WI38 (cell line): ENCODE results near the gene MVB12B.

ENCODE experiments used
- H3K4me3 ChIP-seq: 2 replicates; pipeline ENCODE4 v1.5.1; 2011; ENCODE audit warnings: low read depth, mild to moderate bottlenecking, control low read depth, low read length
- TF ChIP-seq, protein P1 (sequence below): IDR thresholded peaks from 2 replicates; pipeline ENCODE4 v1.5.1; 2012; ENCODE audit warnings: low read depth, mild to moderate bottlenecking, control low read depth, low read length

The MVB12B gene

DNA sequence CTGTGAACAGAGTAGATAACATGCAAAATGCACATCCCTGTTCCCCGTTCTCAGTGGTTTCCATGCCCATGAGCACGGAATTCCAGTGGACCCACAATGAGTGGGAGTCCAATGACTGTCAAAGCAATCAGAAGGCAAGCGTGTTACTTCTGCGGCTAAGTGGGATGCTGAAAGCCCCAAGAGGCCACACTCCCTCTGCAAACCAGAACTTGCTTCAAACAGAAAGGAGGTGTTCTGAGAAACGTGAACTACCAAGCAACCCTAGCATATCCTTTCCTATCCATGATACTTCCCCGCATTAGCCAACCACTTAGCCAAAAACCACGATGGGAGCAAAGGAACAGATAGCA is 21.7 kb upstream of the MVB12B start:
- TF ChIP-seq, protein P1, sequence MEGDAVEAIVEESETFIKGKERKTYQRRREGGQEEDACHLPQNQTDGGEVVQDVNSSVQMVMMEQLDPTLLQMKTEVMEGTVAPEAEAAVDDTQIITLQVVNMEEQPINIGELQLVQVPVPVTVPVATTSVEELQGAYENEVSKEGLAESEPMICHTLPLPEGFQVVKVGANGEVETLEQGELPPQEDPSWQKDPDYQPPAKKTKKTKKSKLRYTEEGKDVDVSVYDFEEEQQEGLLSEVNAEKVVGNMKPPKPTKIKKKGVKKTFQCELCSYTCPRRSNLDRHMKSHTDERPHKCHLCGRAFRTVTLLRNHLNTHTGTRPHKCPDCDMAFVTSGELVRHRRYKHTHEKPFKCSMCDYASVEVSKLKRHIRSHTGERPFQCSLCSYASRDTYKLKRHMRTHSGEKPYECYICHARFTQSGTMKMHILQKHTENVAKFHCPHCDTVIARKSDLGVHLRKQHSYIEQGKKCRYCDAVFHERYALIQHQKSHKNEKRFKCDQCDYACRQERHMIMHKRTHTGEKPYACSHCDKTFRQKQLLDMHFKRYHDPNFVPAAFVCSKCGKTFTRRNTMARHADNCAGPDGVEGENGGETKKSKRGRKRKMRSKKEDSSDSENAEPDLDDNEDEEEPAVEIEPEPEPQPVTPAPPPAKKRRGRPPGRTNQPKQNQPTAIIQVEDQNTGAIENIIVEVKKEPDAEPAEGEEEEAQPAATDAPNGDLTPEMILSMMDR, result no peak
- H3K4me3 ChIP-seq, result no peak overlapping the region

DNA sequence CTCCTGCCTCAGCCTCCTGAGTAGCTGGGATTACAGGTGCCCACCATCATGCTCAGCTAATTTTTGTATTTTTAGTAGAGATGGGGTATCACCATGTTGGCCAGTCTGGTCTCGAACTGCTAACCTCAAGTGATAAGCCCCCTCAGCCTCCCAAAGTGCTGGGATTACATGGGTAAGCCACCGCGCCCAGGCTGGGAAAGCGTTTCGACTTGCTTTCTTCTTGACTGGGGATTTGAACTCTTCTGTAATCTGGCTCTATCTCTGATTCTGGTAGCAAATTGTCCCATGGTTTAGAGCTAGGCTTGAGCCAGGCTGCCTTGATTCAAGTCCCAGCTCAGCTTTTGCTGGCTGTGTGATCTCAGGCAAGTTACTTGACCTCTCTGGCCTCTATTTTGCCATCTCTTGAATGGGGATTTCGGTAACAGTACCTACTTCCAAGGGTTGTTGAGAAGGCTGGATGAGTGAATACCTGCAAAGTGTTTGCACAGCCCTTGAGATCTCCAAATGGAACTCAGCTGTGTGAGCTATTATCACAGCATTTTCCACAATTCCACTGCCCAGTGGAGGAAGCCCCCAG is 20.5 kb upstream of the MVB12B start:
- TF ChIP-seq, protein P1, result no peak
- H3K4me3 ChIP-seq, result no peak overlapping the region

DNA sequence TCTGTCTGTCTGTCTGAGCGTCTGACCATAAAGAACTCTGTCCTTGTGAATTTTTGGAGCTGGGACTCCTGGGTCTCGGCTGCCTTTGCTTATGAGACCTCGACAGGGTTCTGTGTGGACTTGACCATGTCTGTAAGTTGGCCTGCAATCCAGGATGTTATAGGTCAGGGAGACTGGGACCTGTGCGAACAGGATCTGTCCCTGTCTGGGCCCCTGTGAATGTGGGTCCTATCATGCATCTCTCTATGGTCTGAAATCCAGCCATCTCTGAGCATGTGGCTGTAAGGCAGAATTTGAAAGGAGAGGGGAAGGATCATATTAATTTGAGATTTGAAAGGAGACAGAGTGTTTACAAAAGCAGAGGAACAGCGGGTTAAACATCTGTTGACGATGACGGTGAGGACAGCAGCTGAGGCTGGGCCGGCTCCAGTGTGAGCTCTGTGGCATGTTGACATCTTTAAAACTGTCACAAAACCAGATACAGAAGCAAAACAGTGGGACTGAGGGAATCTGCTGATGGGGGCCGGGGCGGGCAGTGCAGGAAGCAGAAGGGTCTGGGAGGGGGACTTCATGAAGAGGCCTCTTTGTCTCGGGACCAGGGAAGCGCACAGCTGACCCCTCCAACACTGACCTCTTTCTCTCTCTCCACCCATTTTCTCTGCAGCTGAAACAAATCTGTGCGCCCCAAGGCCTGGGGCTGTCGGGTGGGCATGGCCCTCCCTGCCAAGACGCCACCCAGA is 19.1 kb upstream of the MVB12B start:
- TF ChIP-seq, protein P1, result no peak
- no peak overlapping the region for H3K4me3 ChIP-seq

DNA sequence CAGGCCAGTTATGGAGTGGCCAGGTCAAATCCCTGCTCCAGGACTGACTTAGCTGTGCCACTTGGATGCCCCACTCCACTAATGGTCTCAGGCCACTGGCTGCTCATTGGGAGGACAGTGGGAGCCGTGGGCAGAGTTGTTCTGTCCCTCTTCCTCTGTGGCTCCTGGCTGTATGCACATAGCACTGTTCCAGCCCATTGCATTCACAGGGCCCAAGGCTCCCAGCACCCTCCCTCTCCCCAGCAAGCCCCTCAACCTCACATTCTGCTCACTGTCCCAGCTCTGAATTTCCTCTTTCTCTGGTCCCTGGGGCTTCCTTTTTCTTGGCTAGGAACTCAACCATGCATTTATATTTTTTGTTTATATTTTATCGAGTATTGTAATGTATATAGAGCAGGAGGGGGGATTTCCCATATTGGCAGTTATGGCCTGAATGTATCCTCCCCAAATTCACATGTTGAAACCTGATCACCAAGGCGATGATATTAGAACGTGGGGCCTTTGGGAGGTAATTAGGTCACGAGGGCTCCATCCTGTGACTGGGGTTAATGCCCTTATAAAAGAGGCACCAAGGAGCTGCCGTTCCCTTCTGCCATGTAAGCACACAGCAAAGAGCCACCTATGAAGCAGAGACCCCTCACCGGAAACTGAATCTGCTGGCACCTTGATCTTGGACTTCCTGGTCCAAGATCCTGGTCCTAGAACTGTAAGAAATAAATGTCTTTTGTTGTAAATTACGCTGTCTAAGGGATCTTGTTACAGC is 17.0 kb upstream of the MVB12B start:
- no peak overlapping the region for H3K4me3 ChIP-seq
- TF ChIP-seq, protein P1, result no peak

DNA sequence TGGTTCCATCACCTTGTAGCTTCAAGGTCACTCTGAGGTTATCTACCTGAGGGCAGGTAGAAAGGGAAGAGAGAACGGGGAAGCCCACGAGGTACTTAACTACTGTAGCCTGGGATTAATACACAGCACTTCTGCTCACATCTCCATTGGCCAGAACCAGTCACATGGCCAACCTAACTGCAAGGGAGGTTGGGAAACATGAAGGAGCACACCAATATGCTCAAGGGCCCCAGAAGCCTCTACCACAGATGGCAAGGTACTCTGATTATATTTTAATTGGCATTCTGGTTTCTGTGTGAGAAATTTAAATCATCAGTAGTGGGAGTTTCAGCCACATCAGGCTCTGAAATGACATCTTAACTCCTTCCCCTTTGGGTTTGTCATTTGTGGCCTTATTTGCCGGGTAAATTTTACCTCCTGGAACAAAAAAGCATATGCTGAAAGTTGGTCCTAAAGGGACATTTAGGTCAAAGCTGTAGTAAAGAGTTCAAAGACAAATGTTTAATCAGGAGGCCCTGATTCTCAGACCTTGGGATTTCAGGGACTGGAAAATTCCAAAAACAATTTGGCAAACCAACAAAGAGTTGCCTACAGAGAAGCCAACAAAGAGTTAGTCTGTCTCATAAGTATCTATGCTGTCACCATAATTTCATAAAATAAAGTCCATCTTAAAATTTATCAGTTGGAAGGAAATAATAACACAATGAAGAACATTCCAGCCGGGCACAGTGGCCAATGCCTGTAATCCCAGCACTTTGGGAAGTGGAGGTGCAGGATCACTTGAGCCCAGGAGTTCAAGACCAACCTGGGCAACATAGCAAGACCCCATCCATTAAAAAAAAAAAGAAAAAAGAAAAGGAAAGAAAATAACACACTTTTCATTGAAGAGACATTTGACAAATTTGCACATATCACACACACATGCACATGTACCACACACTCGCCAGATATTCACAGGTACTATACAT is 13.8 kb upstream of the MVB12B start:
- no peak overlapping the region for H3K4me3 ChIP-seq
- TF ChIP-seq, protein P1, result no peak

DNA sequence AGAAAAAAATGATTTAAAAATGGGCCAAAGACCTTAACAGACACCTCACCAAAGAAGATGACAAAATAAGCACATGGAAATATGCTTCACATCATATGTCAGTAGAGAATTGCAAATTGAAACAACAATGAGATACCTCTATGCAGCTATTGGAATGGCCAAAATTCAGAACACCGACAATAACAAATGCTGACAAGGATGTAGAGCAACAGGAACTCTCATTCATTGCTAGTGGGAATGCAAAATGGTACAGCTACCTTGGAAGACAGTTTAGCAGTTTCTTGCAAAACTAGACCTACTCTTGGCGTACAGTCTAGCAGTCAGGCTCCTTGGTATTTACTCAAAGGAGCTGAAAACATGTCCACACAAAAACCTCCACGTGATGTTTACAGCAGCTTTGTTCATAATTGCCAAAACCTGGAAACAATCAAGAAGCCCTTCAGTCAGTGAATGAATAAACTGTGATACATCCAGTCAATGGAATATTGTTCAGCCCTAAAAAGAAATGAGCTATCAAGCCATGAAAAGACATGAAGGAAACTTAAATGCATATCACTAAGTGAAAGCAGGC is 10.5 kb upstream of the MVB12B start:
- TF ChIP-seq, protein P1, result no peak
- H3K4me3 ChIP-seq, result no peak overlapping the region
